HEK293 (cell line): Measurements from ENCODE around the gene METTL16.

Experiments used
- CTCF ChIP-seq: fragments of 450-650 bp; formaldehyde crosslinking; IDR thresholded peaks from 2 replicates; pipeline ENCODE4 v1.5.1; 2016; ENCODE audit warnings: missing biosample characterization, missing genetic modification characterization
- REST ChIP-seq: fragments of 450-650 bp; formaldehyde crosslinking; IDR thresholded peaks from 2 replicates; pipeline ENCODE4 v1.5.1; 2016; ENCODE audit warnings: missing biosample characterization, missing genetic modification characterization
- ZNF114 ChIP-seq: fragments of 450-650 bp; formaldehyde crosslinking; IDR thresholded peaks from 2 replicates; pipeline ENCODE4 v1.5.0; 2017; ENCODE audit warnings: missing biosample characterization, missing genetic modification characterization
- ZNF37A ChIP-seq: fragments of 450-650 bp; IDR thresholded peaks from 2 replicates; pipeline ENCODE4 v1.5.1; 2018; ENCODE audit warnings: missing biosample characterization, missing genetic modification characterization

- TF ChIP-seq ZNF37A (tag by site-specific recombination) (no peak), CTCF (tag by site-specific recombination) (no peak), REST (tag by site-specific recombination) (no peak), ZNF114 (tag by site-specific recombination) (no peak)
These were observed 30.8 kb upstream of the METTL16 start for GRCh38 chr17:2542456-2542855.
